ENCODE measurements around the gene UTF1.

The UTF1 gene

DNA sequence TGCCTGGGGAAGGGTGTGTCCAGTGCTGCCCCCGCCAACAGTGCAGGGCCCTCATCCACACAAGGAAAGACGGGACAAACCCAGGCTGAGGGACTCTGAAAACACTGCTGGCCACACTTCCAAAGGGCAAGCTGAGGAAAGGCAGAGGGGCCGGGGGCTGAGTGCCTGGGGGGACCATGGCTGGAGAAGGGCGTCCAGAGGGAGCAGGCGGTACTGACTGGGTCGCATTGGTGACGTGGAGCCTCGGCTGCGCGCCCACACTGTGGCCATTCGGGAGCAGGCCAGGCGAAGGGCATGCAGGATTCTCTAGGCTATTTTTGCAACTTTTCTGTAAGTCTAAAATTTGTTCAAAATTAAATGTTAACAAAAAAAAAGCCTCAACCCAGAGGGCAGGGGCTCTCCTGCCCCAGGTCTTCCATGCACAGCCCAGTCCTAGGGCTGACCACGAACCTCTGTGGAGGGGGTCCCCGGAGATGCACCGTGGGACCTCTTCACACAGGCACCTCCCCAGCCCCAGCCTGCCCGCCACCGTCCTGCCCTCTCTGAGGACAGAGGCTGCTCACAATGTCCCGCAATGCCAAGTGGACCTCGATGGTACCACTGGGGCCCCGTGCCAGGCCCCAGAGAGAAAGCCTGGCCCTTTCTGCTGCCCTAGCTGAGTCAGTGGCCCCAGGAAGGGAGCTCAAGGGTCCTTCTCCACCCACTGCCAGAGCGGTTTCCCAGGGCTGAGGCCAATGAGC is 36.2 kb downstream of the UTF1 start:
- no peak for DNase-seq

GRCh38 chr10:133267293-133267692 is 37.3 kb downstream of the UTF1 start:
- DNase-seq = no peak

DNA sequence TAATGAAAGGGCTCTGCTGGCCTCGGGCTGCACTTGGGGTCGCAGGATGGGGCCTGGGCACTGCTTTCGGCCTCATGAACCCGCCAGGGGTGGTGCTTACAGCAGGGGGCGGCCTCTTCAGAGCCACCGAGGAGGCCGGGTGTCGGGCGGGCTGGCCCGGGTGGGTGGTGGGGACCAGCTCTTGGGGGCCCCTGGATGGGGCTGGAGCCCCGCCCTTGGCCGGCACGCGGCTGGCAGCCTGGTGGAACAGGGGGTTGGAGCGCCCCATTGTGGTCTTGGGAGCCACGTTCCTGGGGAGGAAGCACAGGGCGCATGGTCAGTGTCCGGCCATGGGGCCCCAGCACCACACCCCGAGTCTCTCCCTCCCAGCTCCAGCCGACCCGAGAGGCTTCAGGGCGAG is 37.8 kb downstream of the UTF1 start:
- DNase-seq = no peak

DNA sequence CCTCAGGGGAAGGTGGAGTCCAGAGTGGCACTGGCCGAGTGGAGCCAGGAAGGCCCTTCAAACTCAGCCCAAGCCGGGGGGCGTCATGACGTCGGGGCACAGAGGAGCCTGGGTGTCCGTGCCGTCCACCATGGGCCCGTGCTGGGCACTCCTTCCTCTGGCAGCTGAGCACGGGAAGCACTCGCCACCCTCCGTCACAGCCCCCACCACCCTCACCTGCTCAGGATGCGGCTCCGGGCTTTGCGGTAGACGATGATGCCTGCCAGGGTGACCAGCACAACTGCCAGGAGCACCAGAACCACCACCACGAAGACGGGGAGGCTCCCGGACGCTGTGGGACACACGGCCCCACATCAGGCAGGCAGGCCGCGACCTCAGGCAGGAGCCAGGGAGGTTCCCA is 38.5 kb downstream of the UTF1 start:
- no peak for DNase-seq

- no peak for DNase-seq
These were observed 39.4 kb downstream of the UTF1 start for GRCh38 chr10:133269367-133269766.

- DNase-seq = no peak
These were observed 40.2 kb downstream of the UTF1 start for GRCh38 chr10:133270204-133270603.

DNA sequence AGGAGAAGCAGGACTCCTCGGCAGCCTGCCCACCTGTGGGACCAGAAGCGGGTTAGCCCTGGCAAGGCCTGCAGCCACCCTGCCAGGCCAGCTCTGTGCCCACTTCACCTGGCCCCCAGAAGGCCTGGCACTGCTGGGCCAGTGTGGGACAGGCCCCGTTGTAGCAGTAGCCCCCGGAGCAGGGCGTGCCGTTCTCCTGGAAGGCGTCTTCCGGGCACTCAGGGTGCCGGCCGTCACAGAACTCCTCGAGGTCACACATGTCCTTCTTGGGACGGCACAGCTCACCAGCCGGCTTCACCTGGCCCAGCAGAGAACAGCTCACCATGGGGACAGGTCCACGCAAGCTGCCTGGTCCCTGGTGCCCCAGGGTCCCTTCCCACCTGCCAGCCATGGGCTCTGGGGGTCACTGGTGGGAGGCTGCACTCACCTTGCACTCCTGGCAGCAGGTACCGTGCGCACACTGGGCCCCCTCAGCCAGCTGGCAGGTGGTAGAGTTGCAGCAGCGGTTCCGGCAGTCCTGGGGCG is 40.8 kb downstream of the UTF1 start:
- no peak for DNase-seq

GRCh38 chr10:133271521-133272300 is 41.7 kb downstream of the UTF1 start:
- DNase-seq = no peak

GRCh38 chr10:133272301-133272963 is 42.4 kb downstream of the UTF1 start:
- no peak for DNase-seq

GRCh38 chr10:133272964-133273420 is 43.0 kb downstream of the UTF1 start:
- DNase-seq = no peak

- no peak for DNase-seq
These were observed 43.6 kb downstream of the UTF1 start for GRCh38 chr10:133273534-133274143.

GRCh38 chr10:133274751-133275683 is 45.0 kb downstream of the UTF1 start:
- DNase-seq = peak; percentile 73 to 83 (median 78)

- peak in 2 of 5 donors; percentile 30 to 58 for DNase-seq
These were observed 45.7 kb downstream of the UTF1 start for GRCh38 chr10:133275684-133276092.

GRCh38 chr10:133276100-133276434 is 46.0 kb downstream of the UTF1 start:
- DNase-seq = no peak

GRCh38 chr10:133276435-133277201 is 46.6 kb downstream of the UTF1 start, which contains the start of gene ADAM8:
TSS of gene ADAM8 (minus strand) at chr10:133276868. CDS start at chr10:133276817, 51 bp downstream.
- DNase-seq = peak; percentile 44 to 70 (median 60)

DNA sequence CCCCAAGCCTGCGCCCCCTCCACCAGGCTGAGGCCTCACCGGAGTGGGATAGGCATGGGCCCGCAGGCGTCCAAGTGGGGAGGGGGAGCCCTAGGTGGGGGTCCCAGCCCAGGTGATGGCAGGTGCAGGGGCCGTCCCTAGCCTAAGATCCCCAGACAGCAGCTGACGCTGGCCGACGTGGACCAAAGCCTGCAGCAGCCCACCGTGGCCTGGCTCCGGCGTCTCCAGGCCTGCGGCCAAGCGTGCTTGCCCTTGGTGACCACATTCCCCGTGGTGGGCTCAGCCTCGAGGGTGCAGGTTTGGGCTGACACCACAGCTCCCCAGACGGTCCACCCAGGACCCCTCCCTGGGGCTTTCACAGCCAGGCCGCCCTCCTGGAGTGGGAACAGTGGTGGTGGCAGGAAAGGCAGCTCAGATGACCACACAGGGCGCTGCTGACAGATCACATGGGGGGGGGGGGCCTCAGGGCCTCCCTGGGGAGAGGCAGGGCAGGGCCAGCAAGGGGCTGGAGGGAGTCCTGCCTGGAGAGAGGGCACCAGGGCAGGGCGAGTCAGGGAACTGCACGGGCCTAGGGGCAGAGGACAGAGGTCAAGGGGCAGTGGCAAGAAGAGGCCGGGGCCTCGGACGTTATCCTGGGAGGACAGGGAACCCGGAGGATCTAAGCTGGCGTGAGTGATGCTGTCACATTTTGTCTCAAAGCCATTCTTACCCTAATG is 47.4 kb downstream of the UTF1 start:
- DNase-seq = no peak

GRCh38 chr10:133277993-133278576 is 48.1 kb downstream of the UTF1 start:
- DNase-seq = no peak

- DNase-seq = peak; percentile 47 to 80 (median 52)
These were observed 48.7 kb downstream of the UTF1 start for GRCh38 chr10:133278577-133279265.
